Small intestine (tissue), 7 donors: ENCODE results near the gene AIRE. TPM values are rescaled to one million over a fixed set of nuclear protein-coding genes. Genes with fewer than 3 reads are reported as not detected.

Source experiments
- DNase-seq, 2 donors: peaks; one replicate each; pipeline versions ENCODE4 v3.0.0 to v3.0.0-alpha.2; 2013
- FAIRE-seq: peaks from 2 replicates; lab custom pipeline; 2012; peaks lifted over from hg19 to GRCh38; lab: Jason Lieb, UNC
- H3K27ac ChIP-seq, 3 donors: one replicate each; pipeline ENCODE4 v1.5.1; 2013; ENCODE audit warnings: low read length in 2 of 3, mild to moderate bottlenecking in 2 of 3, control low read depth in 1 of 3, inconsistent platforms in 1 of 3, low read depth in 1 of 3, moderate library complexity in 1 of 3
- H3K27me3 ChIP-seq, 3 donors: one replicate each; pipeline ENCODE4 v1.6.1; 2013; ENCODE audit warnings: low read length in 3 of 3, inconsistent platforms in 1 of 3; ENCODE audit not compliant: control insufficient read depth in 3 of 3, insufficient read depth in 3 of 3
- H3K36me3 ChIP-seq, 3 donors: one replicate each; pipeline ENCODE4 v1.6.1; 2013; ENCODE audit warnings: low read length in 3 of 3, inconsistent platforms in 1 of 3, low read depth in 1 of 3, mild to moderate bottlenecking in 1 of 3, moderate library complexity in 1 of 3; ENCODE audit not compliant: control insufficient read depth in 3 of 3, insufficient read depth in 2 of 3
- H3K4me1 ChIP-seq, 3 donors: one replicate each; pipeline ENCODE4 v1.6.1; 2013; ENCODE audit warnings: low read length in 2 of 3, inconsistent platforms in 1 of 3, low read depth in 1 of 3, mild to moderate bottlenecking in 1 of 3, moderate library complexity in 1 of 3; ENCODE audit not compliant: control insufficient read depth in 3 of 3, insufficient read depth in 2 of 3
- H3K4me3 ChIP-seq, 3 donors: one replicate each; pipeline ENCODE4 v1.5.1; 2013; ENCODE audit warnings: low read length in 3 of 3, control low read depth in 1 of 3, inconsistent platforms in 1 of 3, low read depth in 1 of 3, mild to moderate bottlenecking in 1 of 3, moderate library complexity in 1 of 3
- H3K9me3 ChIP-seq, 2 donors: one replicate each; pipeline ENCODE4 v1.6.1; 2013; ENCODE audit warnings: low read depth in 1 of 2, low read length in 1 of 2; ENCODE audit not compliant: control insufficient read depth in 2 of 2, insufficient read depth in 1 of 2
- WGBS, 3 donors: extraction: QIAGEN DNeasy Blood & Tissue Kit; methylation state at CpG; one replicate each; pipeline ENCODE4 v1.1.7; 2013; 5-methylcytosine and 5-hydroxymethylcytosine counted together
- polyA plus RNA-seq, 4 donors: library from polyadenylated mRNA; stranded (reverse) in 3 of 4; unstranded in 1 of 4; fragments of 200-250 nt in 3 of 4; fragments of 120-200 nt in 1 of 4; gene quantifications; one replicate each; pipeline versions ENCODE4 v1.2.1 to v1.2.3, GENCODE V29; 2013
- donor health status: healthy with polysubstance abuse.
- donor health status: control.
- donor health status: control.
- donor health status: Bipolar disorder and iron deficiency.
- donor health status: healthy.

AIRE gene
- polyA plus RNA-seq, 4 donors, result 0.06 to 7.0 TPM; not detected in 2

- no peaks in the 10 kb centered on the region for H3K4me1 ChIP-seq
- H3K4me3 ChIP-seq, result no peak overlapping the region
- no peaks in the 10 kb centered on the region for H3K9me3 ChIP-seq
- peaks cover 0 to 84% (median 4%) of the 10 kb centered on the region in 3 donors for H3K36me3 ChIP-seq
- DNase-seq, result no peak
- H3K27ac ChIP-seq, result no peak overlapping the region
- WGBS, 3 donors, result 78 to 85% (median 82%) methylated on average over 17 to 18 of the region's 18 CpGs
- FAIRE-seq, result no peak
- H3K27me3 ChIP-seq, result no peaks in the 10 kb centered on the region
These were observed 45.0 kb downstream of the AIRE start for GRCh38 chr21:44330698-44331097.

- Histone ChIP-seq H3K36me3 (peaks cover 0 to 84% (median 3%) of the 10 kb centered on the region in 3 donors), H3K9me3 (no peaks in the 10 kb centered on the region), H3K27ac (no peak overlapping the region), H3K4me1 (no peaks in the 10 kb centered on the region), H3K27me3 (no peaks in the 10 kb centered on the region), H3K4me3 (no peak overlapping the region)
- WGBS, 3 donors, result 86 to 91% (median 90%) methylated on average over 14 to 16 of the region's 16 CpGs
- FAIRE-seq (no peak), DNase-seq (no peak)
These were observed 45.5 kb downstream of the AIRE start for GRCh38 chr21:44331209-44331608.

GRCh38 chr21:44331650-44332307 is 46.1 kb downstream of the AIRE start:
- no peak for FAIRE-seq
- H3K9me3 ChIP-seq, result no peaks in the 10 kb centered on the region
- WGBS, 3 donors, result 79 to 83% (median 81%) methylated on average over 20 of the region's 20 CpGs
- peaks cover 0 to 84% (median 3%) of the 10 kb centered on the region in 3 donors for H3K36me3 ChIP-seq
- H3K27me3 ChIP-seq, result no peaks in the 10 kb centered on the region
- no peak overlapping the region for H3K4me3 ChIP-seq
- H3K4me1 ChIP-seq, result no peaks in the 10 kb centered on the region
- no peak overlapping the region for H3K27ac ChIP-seq
- DNase-seq, result no peak

GRCh38 chr21:44332383-44332782 is 46.7 kb downstream of the AIRE start:
- no peak for DNase-seq
- Histone ChIP-seq H3K36me3 (peaks cover 0 to 82% (median 0%) of the 10 kb centered on the region in 3 donors), H3K9me3 (no peaks in the 10 kb centered on the region), H3K4me1 (peaks cover 0 to under 1% (median 0%) of the 10 kb centered on the region in 3 donors), H3K4me3 (no peak overlapping the region), H3K27me3 (no peaks in the 10 kb centered on the region), H3K27ac (no peak overlapping the region)
- no peak for FAIRE-seq
- 90 to 93% (median 91%) methylated on average over 15 to 17 of the region's 17 CpGs for WGBS, 3 donors

GRCh38 chr21:44332965-44333364 is 47.3 kb downstream of the AIRE start:
- Histone ChIP-seq H3K4me3 (no peak overlapping the region), H3K27me3 (no peaks in the 10 kb centered on the region), H3K9me3 (no peaks in the 10 kb centered on the region), H3K27ac (no peak overlapping the region), H3K4me1 (peaks cover 0 to 6% (median 0%) of the 10 kb centered on the region in 3 donors), H3K36me3 (peaks cover 0 to 76% (median 0%) of the 10 kb centered on the region in 3 donors)
- DNase-seq (no peak), FAIRE-seq (no peak)
- WGBS, 3 donors, result 97 to 98% (median 98%) methylated on average over 22 of the region's 22 CpGs

GRCh38 chr21:44333509-44334328 is 48.0 kb downstream of the AIRE start:
- Histone ChIP-seq H3K9me3 (no peaks in the 10 kb centered on the region), H3K36me3 (peaks cover 0 to 71% (median 0%) of the 10 kb centered on the region in 3 donors), H3K4me1 (peaks cover 0 to 11% (median 0%) of the 10 kb centered on the region in 3 donors), H3K27me3 (no peaks in the 10 kb centered on the region), H3K4me3 (no peak overlapping the region), H3K27ac (no peak overlapping the region)
- DNase-seq, result no peak
- 87 to 94% (median 92%) methylated on average over 45 of the region's 45 CpGs for WGBS, 3 donors
- no peak for FAIRE-seq

- WGBS, 3 donors, result 85 to 88% (median 87%) methylated on average over 23 to 26 of the region's 26 CpGs
- FAIRE-seq, result no peak
These were observed 48.8 kb downstream of the AIRE start for GRCh38 chr21:44334329-44335030.

More at GRCh38 chr21:44334329-44335030, 48.8 kb downstream of the AIRE start:
- Histone ChIP-seq H3K27me3 (no peaks in the 10 kb centered on the region), H3K4me3 (no peak overlapping the region), H3K4me1 (peaks cover 0 to 11% (median 0%) of the 10 kb centered on the region in 3 donors), H3K9me3 (no peaks in the 10 kb centered on the region), H3K36me3 (peaks cover 0 to 63% (median 0%) of the 10 kb centered on the region in 3 donors), H3K27ac (no peak overlapping the region)
- no peak for DNase-seq
